Ectodermal cell (in vitro differentiated cells): ENCODE measurements around the gene TSC22D3.

Experiments
- H3K27ac ChIP-seq: 2 replicates; pipeline ENCODE4 v1.7.0; 2013; ENCODE audit warnings: mild to moderate bottlenecking, low read depth, low read length; ENCODE audit not compliant: insufficient read depth, poor library complexity, severe bottlenecking
- H3K27me3 ChIP-seq: 2 replicates; pipeline ENCODE4 v1.7.0; 2013; ENCODE audit warnings: mild to moderate bottlenecking, low read length; ENCODE audit not compliant: insufficient read depth, control insufficient read depth, poor library complexity, severe bottlenecking
- H3K36me3 ChIP-seq: one replicate; pipeline ENCODE4 v1.7.0; 2013; ENCODE audit warnings: low read length; ENCODE audit not compliant: control insufficient read depth, insufficient read depth
- H3K4me1 ChIP-seq: one replicate; pipeline ENCODE4 v1.7.0; 2013; ENCODE audit warnings: low read length; ENCODE audit not compliant: control insufficient read depth, insufficient read depth
- H3K4me3 ChIP-seq: 2 replicates; pipeline ENCODE4 v1.7.0; 2013; ENCODE audit warnings: low read depth, low read length, control low read depth; ENCODE audit not compliant: insufficient read depth
- H3K9me3 ChIP-seq: 2 replicates; pipeline ENCODE4 v1.7.0; 2013; ENCODE audit warnings: mild to moderate bottlenecking, low read length, moderate library complexity; ENCODE audit not compliant: control insufficient read depth
- WGBS, 2 experiments: methylation state at CpG; one replicate each; pipeline ENCODE4 v1.1.7; 2013; ENCODE audit warnings: missing lambda C conversion rate in 2 of 2; 5-methylcytosine and 5-hydroxymethylcytosine counted together

Gene TSC22D3

GRCh38 chrX:107683124-107683895, 92.3 kb downstream of the TSC22D3 start:
- no peak overlapping the region for H3K4me3 ChIP-seq
- no peaks in the 10 kb centered on the region for H3K27me3 ChIP-seq
- WGBS, 2 experiments: 87 to 94% methylated on average over 4 of the region's 4 CpGs
- H3K36me3 ChIP-seq: no peaks in the 10 kb centered on the region
- no peaks in the 10 kb centered on the region for H3K4me1 ChIP-seq
- H3K27ac ChIP-seq: no peak overlapping the region
- H3K9me3 ChIP-seq: no peaks in the 10 kb centered on the region

- Histone ChIP-seq H3K4me3 (no peak overlapping the region), H3K27ac (no peak overlapping the region), H3K36me3 (no peaks in the 10 kb centered on the region), H3K9me3 (no peaks in the 10 kb centered on the region), H3K4me1 (no peaks in the 10 kb centered on the region), H3K27me3 (no peaks in the 10 kb centered on the region)
- 83 to 87% methylated on average over 1 to 3 of the region's 3 CpGs for WGBS, 2 experiments
Observed at GRCh38 chrX:107682256-107682655, 93.3 kb downstream of the TSC22D3 start.

- 90 to 95% methylated on average over 8 of the region's 8 CpGs for WGBS, 2 experiments
- Histone ChIP-seq H3K27ac (no peak overlapping the region), H3K4me1 (peaks cover 7% of the 10 kb centered on the region)
Observed at GRCh38 chrX:107678957-107679740, 96.4 kb downstream of the TSC22D3 start.

GRCh38 chrX:107677909-107678308, 97.7 kb downstream of the TSC22D3 start:
- no peaks in the 10 kb centered on the region for H3K36me3 ChIP-seq
- no peak overlapping the region for H3K27ac ChIP-seq
- H3K4me3 ChIP-seq: no peak overlapping the region
- WGBS, 2 experiments: 93 to 100% methylated on average over 1 to 3 of the region's 4 CpGs
- no peaks in the 10 kb centered on the region for H3K9me3 ChIP-seq
- peaks cover 8% of the 10 kb centered on the region for H3K4me1 ChIP-seq
- peaks cover 5% of the 10 kb centered on the region for H3K27me3 ChIP-seq

More at GRCh38 chrX:107678957-107679740, 96.4 kb downstream of the TSC22D3 start:
- no peak overlapping the region for H3K4me3 ChIP-seq
- peaks cover 5% of the 10 kb centered on the region for H3K27me3 ChIP-seq
- no peaks in the 10 kb centered on the region for H3K36me3 ChIP-seq
- no peaks in the 10 kb centered on the region for H3K9me3 ChIP-seq

- H3K27me3 ChIP-seq: peaks cover 5% of the 10 kb centered on the region
- no peaks in the 10 kb centered on the region for H3K9me3 ChIP-seq
- no peaks in the 10 kb centered on the region for H3K36me3 ChIP-seq
- peaks cover 8% of the 10 kb centered on the region for H3K4me1 ChIP-seq
- 68 to 69% methylated on average over 10 of the region's 10 CpGs for WGBS, 2 experiments
- H3K4me3 ChIP-seq: no peak overlapping the region
- no peak overlapping the region for H3K27ac ChIP-seq
Observed at GRCh38 chrX:107677501-107677901, 98.1 kb downstream of the TSC22D3 start.

- no peak overlapping the region for H3K4me3 ChIP-seq
- H3K36me3 ChIP-seq: no peaks in the 10 kb centered on the region
- H3K27me3 ChIP-seq: peaks cover 5% of the 10 kb centered on the region
- H3K4me1 ChIP-seq: peaks cover 8% of the 10 kb centered on the region
- 65 to 72% methylated on average over 27 to 30 of the region's 30 CpGs for WGBS, 2 experiments
- H3K27ac ChIP-seq: no peak overlapping the region
- no peaks in the 10 kb centered on the region for H3K9me3 ChIP-seq
Observed at GRCh38 chrX:107676559-107677378, 98.8 kb downstream of the TSC22D3 start.

GRCh38 chrX:107675823-107676555, 99.6 kb downstream of the TSC22D3 start:
- WGBS, 2 experiments: 54 to 68% methylated on average over 9 of the region's 9 CpGs
- no peak overlapping the region for H3K4me3 ChIP-seq

GRCh38 chrX:107675365-107675654, 100.3 kb downstream of the TSC22D3 start:
- Histone ChIP-seq H3K27me3 (peaks cover 5% of the 10 kb centered on the region), H3K9me3 (no peaks in the 10 kb centered on the region), H3K4me1 (peaks cover 8% of the 10 kb centered on the region), H3K36me3 (no peaks in the 10 kb centered on the region), H3K4me3 (no peak overlapping the region), H3K27ac (no peak overlapping the region)
- WGBS, 2 experiments: 100% methylated on average over 1 of the region's 1 CpG; no CpG with 5 or more reads in 1 of the 2 experiments

More at GRCh38 chrX:107675823-107676555, 99.6 kb downstream of the TSC22D3 start:
- Histone ChIP-seq H3K9me3 (no peaks in the 10 kb centered on the region), H3K36me3 (no peaks in the 10 kb centered on the region), H3K27ac (no peak overlapping the region), H3K27me3 (peaks cover 5% of the 10 kb centered on the region), H3K4me1 (peaks cover 8% of the 10 kb centered on the region)

GRCh38 chrX:107674480-107675364, 100.9 kb downstream of the TSC22D3 start:
- peaks cover 8% of the 10 kb centered on the region for H3K4me1 ChIP-seq
- H3K27me3 ChIP-seq: peaks cover 5% of the 10 kb centered on the region
- H3K36me3 ChIP-seq: no peaks in the 10 kb centered on the region
- no peaks in the 10 kb centered on the region for H3K9me3 ChIP-seq
- WGBS, 2 experiments: 79 to 81% methylated on average over 7 to 9 of the region's 9 CpGs
- no peak overlapping the region for H3K4me3 ChIP-seq
- H3K27ac ChIP-seq: no peak overlapping the region
